ENCODE data around the gene EFNA1.
"Not testable (repeated sequence)": the region's sequence is repeated elsewhere in the genome, so short reads cannot be mapped to it uniquely, and the experiment has no call there.

The EFNA1 gene

GRCh38 chr1:155158991-155159390 is 31.3 kb downstream of the EFNA1 start:
- DNase-seq (ENCODE audit: low read depth): no peak

- DNase-seq (ENCODE audit: low read depth): no peak
Measured at GRCh38 chr1:155160128-155160527, 32.5 kb downstream of the EFNA1 start.

- not testable (repeated sequence) for DNase-seq (ENCODE audit: low read depth)
Measured at GRCh38 chr1:155162631-155163030, 35.0 kb downstream of the EFNA1 start.

GRCh38 chr1:155163785-155164184 is 36.1 kb downstream of the EFNA1 start:
- DNase-seq (ENCODE audit: low read depth): not testable (repeated sequence)

GRCh38 chr1:155164625-155165024 is 36.9 kb downstream of the EFNA1 start:
- DNase-seq (ENCODE audit: low read depth): not testable (repeated sequence)

GRCh38 chr1:155166051-155166470 is 38.4 kb downstream of the EFNA1 start:
- DNase-seq (ENCODE audit: low read depth): no peak

- no peak for DNase-seq (ENCODE audit: low read depth)
Measured at GRCh38 chr1:155166471-155167165, 38.9 kb downstream of the EFNA1 start.

GRCh38 chr1:155167166-155168104 is 39.8 kb downstream of the EFNA1 start:
- peak; percentile 70 for DNase-seq (ENCODE audit: low read depth)

- not testable (repeated sequence) for DNase-seq (ENCODE audit: low read depth)
Measured at GRCh38 chr1:155168105-155168445, 40.4 kb downstream of the EFNA1 start.

- no peak for DNase-seq (ENCODE audit: low read depth)
Measured at GRCh38 chr1:155168456-155169210, 41.0 kb downstream of the EFNA1 start.

- DNase-seq (ENCODE audit: low read depth): no peak
Measured at GRCh38 chr1:155169541-155169940, 41.9 kb downstream of the EFNA1 start.

GRCh38 chr1:155170101-155170785 is 42.6 kb downstream of the EFNA1 start:
- DNase-seq (ENCODE audit: low read depth): no peak

- DNase-seq (ENCODE audit: low read depth): no peak
Measured at GRCh38 chr1:155170806-155171205, 43.1 kb downstream of the EFNA1 start.

- no peak for DNase-seq (ENCODE audit: low read depth)
Measured at GRCh38 chr1:155171836-155172731, 44.4 kb downstream of the EFNA1 start.

- peak; percentile 91 for DNase-seq (ENCODE audit: low read depth)
Measured at GRCh38 chr1:155172732-155173477, 45.2 kb downstream of the EFNA1 start, which contains the start of gene KRTCAP2. TSS of gene KRTCAP2 (minus strand) at chr1:155173304. CDS start at chr1:155173224, 80 bp downstream.

GRCh38 chr1:155173478-155174323 is 46.0 kb downstream of the EFNA1 start, which contains the start of gene TRIM46:
TSS of gene TRIM46 (plus strand) at chr1:155173849. CDS start at chr1:155173967, 118 bp downstream.
- peak; percentile 39 for DNase-seq (ENCODE audit: low read depth)

- peak; percentile 36 for DNase-seq (ENCODE audit: low read depth)
Measured at GRCh38 chr1:155174324-155175280, 46.9 kb downstream of the EFNA1 start.

All from activated T-helper 1 cell treated with Interleukin-2 at 50 U/mL for 16 hours (primary cell).